Chondrocyte (in vitro differentiated cells): ENCODE measurements around the gene ZNF808. TPM values are rescaled to one million over a fixed set of nuclear protein-coding genes. Genes with fewer than 3 reads are reported as not detected.
"Not testable (repeated sequence)": the region's sequence is repeated elsewhere in the genome, so short reads cannot be mapped to it uniquely, and the experiment has no call there.

Source experiments
- DNase-seq: peaks from one replicate; pipeline ENCODE4 v3.0.0; 2021; ENCODE audit warnings: mixed read lengths, low spot score
- H3K27ac Mint-ChIP-seq: one replicate; pipeline ENCODE4 v1.8.0; 2021; ENCODE audit warnings: mild to moderate bottlenecking, moderate library complexity, mixed read lengths; ENCODE audit not compliant: unreplicated experiment
- H3K27me3 Mint-ChIP-seq: 2 replicates; pipeline ENCODE4 v1.8.0; 2021; ENCODE audit warnings: low read depth, mixed read lengths
- H3K36me3 Mint-ChIP-seq: 2 replicates; pipeline ENCODE4 v1.8.0; 2021; ENCODE audit warnings: low read depth, mixed read lengths
- H3K4me1 Mint-ChIP-seq: 2 replicates; pipeline ENCODE4 v1.8.0; 2021; ENCODE audit warnings: low read depth, mild to moderate bottlenecking, mixed read lengths
- H3K4me3 Mint-ChIP-seq: one replicate; pipeline ENCODE4 v1.8.0; 2021; ENCODE audit warnings: mild to moderate bottlenecking, moderate library complexity, mixed read lengths; ENCODE audit not compliant: unreplicated experiment
- H3K9me3 Mint-ChIP-seq: 2 replicates; pipeline ENCODE4 v1.8.0; 2021; ENCODE audit warnings: low read depth, mixed read lengths
- total RNA-seq: library from RNA; stranded (reverse); gene quantifications from 3 replicates; pipeline ENCODE4 v1.2.1, GENCODE V29; 2021
- TF ChIP-seq, protein P1 (sequence below): fragments of 200-600 bp; sonication (generic); IDR thresholded peaks from 2 replicates; pipeline ENCODE4 v1.5.0; 2021; ENCODE audit warnings: antibody characterized with exemption, mild to moderate bottlenecking, moderate library complexity

ZNF808 gene
- total RNA-seq, 1 donor from 2014 or later, result 19.1 TPM

DNA sequence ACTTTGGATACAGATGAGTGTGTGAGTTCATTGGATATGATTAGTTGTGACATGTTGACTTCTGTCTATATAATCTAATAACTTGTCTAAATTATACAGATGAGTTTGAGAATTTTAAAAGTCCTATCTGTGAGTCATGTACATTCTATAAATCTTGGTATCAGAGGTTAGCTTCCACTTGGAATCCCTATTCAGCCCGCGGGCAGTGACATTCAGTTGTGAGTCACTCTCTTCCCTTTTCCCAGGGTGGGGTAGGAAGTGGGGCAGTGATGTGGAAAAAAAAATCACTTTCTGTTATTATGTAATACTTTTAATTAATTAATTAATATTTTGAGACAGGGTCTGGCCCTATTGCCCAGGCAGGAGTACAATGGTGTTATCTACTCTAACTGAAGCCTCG is 33.0 kb upstream of the ZNF808 start:
- TF ChIP-seq, protein P1, sequence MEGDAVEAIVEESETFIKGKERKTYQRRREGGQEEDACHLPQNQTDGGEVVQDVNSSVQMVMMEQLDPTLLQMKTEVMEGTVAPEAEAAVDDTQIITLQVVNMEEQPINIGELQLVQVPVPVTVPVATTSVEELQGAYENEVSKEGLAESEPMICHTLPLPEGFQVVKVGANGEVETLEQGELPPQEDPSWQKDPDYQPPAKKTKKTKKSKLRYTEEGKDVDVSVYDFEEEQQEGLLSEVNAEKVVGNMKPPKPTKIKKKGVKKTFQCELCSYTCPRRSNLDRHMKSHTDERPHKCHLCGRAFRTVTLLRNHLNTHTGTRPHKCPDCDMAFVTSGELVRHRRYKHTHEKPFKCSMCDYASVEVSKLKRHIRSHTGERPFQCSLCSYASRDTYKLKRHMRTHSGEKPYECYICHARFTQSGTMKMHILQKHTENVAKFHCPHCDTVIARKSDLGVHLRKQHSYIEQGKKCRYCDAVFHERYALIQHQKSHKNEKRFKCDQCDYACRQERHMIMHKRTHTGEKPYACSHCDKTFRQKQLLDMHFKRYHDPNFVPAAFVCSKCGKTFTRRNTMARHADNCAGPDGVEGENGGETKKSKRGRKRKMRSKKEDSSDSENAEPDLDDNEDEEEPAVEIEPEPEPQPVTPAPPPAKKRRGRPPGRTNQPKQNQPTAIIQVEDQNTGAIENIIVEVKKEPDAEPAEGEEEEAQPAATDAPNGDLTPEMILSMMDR, result no peak
- H3K27me3 Mint-ChIP-seq, result peaks cover 3% of the 10 kb centered on the region
- H3K4me1 Mint-ChIP-seq, result peaks cover 11% of the 10 kb centered on the region
- peaks cover 43% of the 10 kb centered on the region for H3K9me3 Mint-ChIP-seq
- no peak overlapping the region for H3K4me3 Mint-ChIP-seq
- no peak for DNase-seq
- no peak overlapping the region for H3K27ac Mint-ChIP-seq
- H3K36me3 Mint-ChIP-seq, result peaks cover 3% of the 10 kb centered on the region

DNA sequence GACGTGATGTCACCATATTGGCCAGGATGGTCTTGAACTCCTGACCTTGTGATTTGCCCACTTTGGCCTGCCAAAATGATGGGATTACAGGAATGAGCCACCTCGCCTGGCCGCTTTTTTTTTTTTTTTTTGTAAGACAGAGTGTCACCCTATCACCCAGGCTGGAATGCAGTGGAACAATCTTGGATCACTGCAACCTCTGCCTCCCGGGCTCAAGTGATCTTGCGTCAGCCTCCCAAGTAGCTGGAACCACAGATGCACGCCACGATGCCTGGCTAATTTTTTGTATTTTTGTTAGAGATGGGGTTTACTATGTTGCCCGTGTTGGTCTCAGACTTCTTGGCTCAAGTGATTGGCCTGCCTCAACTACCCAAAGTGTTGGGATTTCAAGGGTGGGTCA is 28.9 kb upstream of the ZNF808 start:
- TF ChIP-seq, protein P1, result no peak
- no peaks in the 10 kb centered on the region for H3K27me3 Mint-ChIP-seq
- peaks cover 44% of the 10 kb centered on the region for H3K9me3 Mint-ChIP-seq
- peaks cover 2% of the 10 kb centered on the region for H3K36me3 Mint-ChIP-seq
- no peak for DNase-seq
- no peaks in the 10 kb centered on the region for H3K4me1 Mint-ChIP-seq
- H3K4me3 Mint-ChIP-seq, result no peak overlapping the region
- H3K27ac Mint-ChIP-seq, result no peak overlapping the region

DNA sequence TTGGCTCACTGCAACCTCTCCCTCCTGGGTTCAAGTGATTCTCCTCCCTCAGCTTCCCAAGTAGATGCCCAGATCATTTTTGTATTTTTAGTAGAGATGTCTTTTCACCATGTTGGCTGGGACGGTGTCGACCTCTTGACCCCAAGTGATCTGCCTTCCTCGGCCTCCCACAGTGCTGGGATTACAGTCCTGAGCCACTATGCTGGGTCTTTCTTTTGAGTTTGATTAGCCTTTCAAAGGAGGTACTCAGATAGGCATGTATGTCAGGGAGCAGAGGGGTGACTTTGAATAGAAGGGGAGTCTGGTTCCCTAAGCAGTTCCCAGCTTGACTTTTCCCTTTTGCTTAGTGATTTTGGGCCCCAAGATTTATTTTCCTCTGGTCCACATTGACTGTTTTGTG is 27.0 kb upstream of the ZNF808 start:
- H3K27ac Mint-ChIP-seq, DNase-seq, H3K27me3 Mint-ChIP-seq, H3K36me3 Mint-ChIP-seq, H3K4me1 Mint-ChIP-seq, H3K4me3 Mint-ChIP-seq: not testable (repeated sequence)
- H3K9me3 Mint-ChIP-seq, result peaks cover 41% of the 10 kb centered on the region

- not testable (repeated sequence) for H3K4me1 Mint-ChIP-seq, H3K27me3 Mint-ChIP-seq, H3K4me3 Mint-ChIP-seq, H3K27ac Mint-ChIP-seq, H3K36me3 Mint-ChIP-seq, DNase-seq
- H3K9me3 Mint-ChIP-seq, result peaks cover 45% of the 10 kb centered on the region
Measured at GRCh38 chr19:52500991-52501390, 26.5 kb upstream of the ZNF808 start.

DNA sequence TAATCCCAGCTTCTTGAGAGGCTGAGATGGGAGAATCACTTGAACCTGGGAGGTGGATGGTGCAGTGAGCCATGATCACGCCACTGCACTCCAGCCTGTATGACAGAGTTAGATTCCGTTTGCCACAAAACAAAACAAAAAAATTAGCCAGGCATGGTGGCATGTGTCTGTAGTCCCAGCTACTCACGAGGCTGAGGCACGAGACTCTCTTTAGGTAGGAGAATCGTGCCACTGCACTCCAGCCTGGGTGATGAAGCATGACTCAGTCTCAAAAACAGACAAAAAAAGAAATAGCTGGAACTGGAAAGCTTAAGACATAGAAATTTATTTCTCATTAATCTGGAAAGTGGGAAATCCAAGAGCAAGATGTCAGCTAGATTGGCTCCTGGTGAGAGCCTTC is 20.2 kb upstream of the ZNF808 start:
- DNase-seq, result no peak
- TF ChIP-seq, protein P1, result no peak
- Mint-ChIP-seq H3K27ac (no peak overlapping the region), H3K9me3 (peaks cover 46% of the 10 kb centered on the region), H3K4me1 (no peaks in the 10 kb centered on the region), H3K27me3 (no peaks in the 10 kb centered on the region), H3K36me3 (peaks cover 4% of the 10 kb centered on the region), H3K4me3 (no peak overlapping the region)

- Mint-ChIP-seq H3K4me1 (no peaks in the 10 kb centered on the region), H3K9me3 (peaks cover 48% of the 10 kb centered on the region), H3K4me3 (no peak overlapping the region), H3K27ac (no peak overlapping the region), H3K27me3 (no peaks in the 10 kb centered on the region), H3K36me3 (peaks cover 3% of the 10 kb centered on the region)
- TF ChIP-seq, protein P1, result no peak
- no peak for DNase-seq
Measured at GRCh38 chr19:52516191-52516590, 11.3 kb upstream of the ZNF808 start.
